ENCODE results near the gene ANKFY1. TPM values are rescaled to one million over a fixed set of nuclear protein-coding genes. Genes with fewer than 3 reads are reported as not detected.

Gene ANKFY1
- total and polyA plus RNA-seq, 2 experiments from 2014 or later = 18.6 to 32.8 TPM

DNA sequence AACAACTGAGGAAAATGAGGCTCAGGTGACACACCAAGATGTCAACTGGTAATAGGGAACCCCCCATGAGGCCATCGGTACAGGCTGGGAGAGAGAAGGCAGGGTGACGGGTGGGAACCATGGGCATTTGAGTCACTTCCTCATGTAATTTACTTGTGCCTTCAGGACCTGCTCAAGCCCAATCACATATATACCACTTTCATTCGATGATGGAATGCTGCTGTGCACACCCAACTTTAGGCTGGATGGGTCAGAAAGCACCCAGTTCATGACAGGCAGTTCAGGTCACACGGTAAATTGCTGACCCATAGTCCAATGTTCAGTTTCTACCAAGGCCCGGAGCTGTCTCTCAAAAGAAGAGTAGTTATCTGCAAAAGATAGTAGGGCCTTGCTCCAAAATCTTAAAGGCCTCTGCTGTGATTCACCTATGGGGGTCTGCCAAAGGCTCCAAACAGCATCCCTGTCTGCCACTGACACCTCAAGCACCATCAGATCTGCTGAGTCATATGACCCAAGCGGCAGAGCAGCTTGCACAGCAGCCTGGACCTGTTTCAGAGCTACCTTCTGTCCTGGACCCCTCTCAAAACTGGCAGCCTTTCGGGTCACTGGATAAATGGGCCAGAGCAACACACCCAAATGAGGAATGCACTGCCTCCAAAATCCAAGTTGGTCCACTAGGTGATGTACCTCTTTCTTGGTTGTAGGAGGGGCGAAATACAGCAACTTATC is 145.6 kb downstream of the ANKFY1 start:
- Histone ChIP-seq H3K4me2 (no peak overlapping the region), H3K4me1 (ENCODE audit: insufficient read depth) (no peaks in the 10 kb centered on the region), H3K9me3 (ENCODE audit: low read depth) (no peaks in the 10 kb centered on the region), H3K27me3 (no peaks in the 10 kb centered on the region), H2AFZ (no peak overlapping the region), H3K9me2 (replicated peaks; ENCODE audit: insufficient read depth) (no peaks in the 10 kb centered on the region), H3K4me3 (no peak overlapping the region), H4K20me1 (ENCODE audit: insufficient read depth, poor library complexity, severe bottlenecking) (no peaks in the 10 kb centered on the region), H3K36me3 (replicated peaks; ENCODE audit: insufficient read depth, low read depth) (no peaks in the 10 kb centered on the region), H3K27ac (no peak overlapping the region), H3K79me2 (no peaks in the 10 kb centered on the region)
- DNase-seq (ENCODE audit: low spot score) = no peak
- TF ChIP-seq EZH2 (IDR thresholded peaks at IDR 0.05; ENCODE audit: borderline replicate concordance) = no peak
- TF ChIP-seq, protein P1, sequence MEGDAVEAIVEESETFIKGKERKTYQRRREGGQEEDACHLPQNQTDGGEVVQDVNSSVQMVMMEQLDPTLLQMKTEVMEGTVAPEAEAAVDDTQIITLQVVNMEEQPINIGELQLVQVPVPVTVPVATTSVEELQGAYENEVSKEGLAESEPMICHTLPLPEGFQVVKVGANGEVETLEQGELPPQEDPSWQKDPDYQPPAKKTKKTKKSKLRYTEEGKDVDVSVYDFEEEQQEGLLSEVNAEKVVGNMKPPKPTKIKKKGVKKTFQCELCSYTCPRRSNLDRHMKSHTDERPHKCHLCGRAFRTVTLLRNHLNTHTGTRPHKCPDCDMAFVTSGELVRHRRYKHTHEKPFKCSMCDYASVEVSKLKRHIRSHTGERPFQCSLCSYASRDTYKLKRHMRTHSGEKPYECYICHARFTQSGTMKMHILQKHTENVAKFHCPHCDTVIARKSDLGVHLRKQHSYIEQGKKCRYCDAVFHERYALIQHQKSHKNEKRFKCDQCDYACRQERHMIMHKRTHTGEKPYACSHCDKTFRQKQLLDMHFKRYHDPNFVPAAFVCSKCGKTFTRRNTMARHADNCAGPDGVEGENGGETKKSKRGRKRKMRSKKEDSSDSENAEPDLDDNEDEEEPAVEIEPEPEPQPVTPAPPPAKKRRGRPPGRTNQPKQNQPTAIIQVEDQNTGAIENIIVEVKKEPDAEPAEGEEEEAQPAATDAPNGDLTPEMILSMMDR (IDR thresholded peaks at IDR 0.05; ENCODE audit: poor library complexity) = no peak
- WGBS (ENCODE audit: low lambda C conversion rate, missing lambda C conversion rate) = 96% methylated on average over 8 of the region's 8 CpGs

DNA sequence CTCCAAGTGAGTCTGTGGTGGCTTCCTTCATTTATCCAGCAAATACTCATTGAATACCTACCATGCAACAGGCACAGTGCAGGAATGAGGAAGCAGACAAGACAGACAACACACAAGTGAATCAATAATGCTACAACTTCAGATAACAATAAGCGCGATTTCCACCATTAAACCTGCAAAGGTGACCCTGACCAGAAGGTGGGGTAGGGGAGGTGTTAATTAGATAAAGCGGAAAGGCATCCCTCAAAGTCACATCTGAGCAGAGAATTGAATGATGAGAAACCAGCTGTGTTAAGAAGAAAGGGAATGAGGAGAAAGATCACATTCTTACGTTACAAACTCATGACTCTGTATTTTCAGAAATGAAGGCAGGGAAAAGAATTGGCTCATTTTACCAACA is 147.3 kb downstream of the ANKFY1 start:
- no peaks in the 10 kb centered on the region for H3K9me3 ChIP-seq (ENCODE audit: low read depth)
- H3K4me1 ChIP-seq (ENCODE audit: insufficient read depth) = no peaks in the 10 kb centered on the region
- H3K9me2 ChIP-seq (replicated peaks; ENCODE audit: insufficient read depth) = no peaks in the 10 kb centered on the region
- 71% methylated on average over 4 of the region's 4 CpGs for WGBS (ENCODE audit: low lambda C conversion rate, missing lambda C conversion rate)
- no peaks in the 10 kb centered on the region for H3K79me2 ChIP-seq
- no peak overlapping the region for H3K27ac ChIP-seq
- H4K20me1 ChIP-seq (ENCODE audit: insufficient read depth, poor library complexity, severe bottlenecking) = no peaks in the 10 kb centered on the region
- no peak overlapping the region for H3K4me2 ChIP-seq
- no peaks in the 10 kb centered on the region for H3K36me3 ChIP-seq (replicated peaks; ENCODE audit: insufficient read depth, low read depth)
- H3K27me3 ChIP-seq = no peaks in the 10 kb centered on the region
- TF ChIP-seq EZH2phosphoT487 (IDR thresholded peaks at IDR 0.05; ENCODE audit: low read depth, severe bottlenecking, unreplicated experiment) (no peak), EZH2 (IDR thresholded peaks at IDR 0.05; ENCODE audit: borderline replicate concordance) (no peak)
- TF ChIP-seq, protein P1 (IDR thresholded peaks at IDR 0.05; ENCODE audit: poor library complexity) = peak; percentile 4
- DNase-seq (ENCODE audit: low spot score) = no peak
- no peak overlapping the region for H3K4me3 ChIP-seq
- no peak overlapping the region for H2AFZ ChIP-seq

Small RNA genes lying within 50 kb of the gene (small RNA-seq; reads per million reads assigned to genes)
- gene RF00019 = not detected

Other genes with a start within 250 kb of the ANKFY1 start
- 32.7 and 33.9 TPM in 2 replicates for gene ZZEF1, start 120.9 kb downstream of the ANKFY1 start, total RNA-seq
- 5.7 and 10.9 TPM in 2 replicates for gene ZZEF1, start 120.9 kb downstream of the ANKFY1 start, polyA plus RNA-seq
- 23.1 and 25.6 TPM in 2 replicates for gene CYB5D2, start 120.8 kb downstream of the ANKFY1 start, total RNA-seq
- gene CYB5D2, start 120.8 kb downstream of the ANKFY1 start, polyA plus RNA-seq = 24.0 and 28.4 TPM in 2 replicates
- 52.6 and 78.8 TPM in 2 replicates for gene UBE2G1, start 102.7 kb upstream of the ANKFY1 start, total RNA-seq
- gene UBE2G1, start 102.7 kb upstream of the ANKFY1 start, polyA plus RNA-seq = 51.3 and 65.1 TPM in 2 replicates
- gene SPNS3, start 170.0 kb upstream of the ANKFY1 start, total RNA-seq = 0.17 and 0.20 TPM in 2 replicates
- gene SPNS3, start 170.0 kb upstream of the ANKFY1 start, polyA plus RNA-seq = 0.12 and 0.60 TPM in 2 replicates
- gene SPNS2, start 234.9 kb upstream of the ANKFY1 start, total RNA-seq = 5.6 and 8.3 TPM in 2 replicates
- 10.3 and 13.4 TPM in 2 replicates for gene SPNS2, start 234.9 kb upstream of the ANKFY1 start, polyA plus RNA-seq

All from hepatocyte (in vitro differentiated cells).